ENCODE measurements around the gene SLC19A1. TPM values are rescaled to one million over a fixed set of nuclear protein-coding genes. Genes with fewer than 3 reads are reported as not detected.

The SLC19A1 gene
- total RNA-seq, 1 experiment from 2014 or later, result 21.2 TPM

- DNase-seq (ENCODE audit: low spot score), result no peak
Observed at GRCh38 chr21:45468051-45468970, 73.9 kb downstream of the SLC19A1 start.

GRCh38 chr21:45467221-45467779, 74.9 kb downstream of the SLC19A1 start:
- DNase-seq (ENCODE audit: low spot score), result peak; percentile 63

GRCh38 chr21:45466330-45467220, 75.7 kb downstream of the SLC19A1 start:
- no peak for DNase-seq (ENCODE audit: low spot score)

GRCh38 chr21:45465611-45466329, 76.5 kb downstream of the SLC19A1 start:
- DNase-seq (ENCODE audit: low spot score), result no peak

GRCh38 chr21:45465105-45465504, 77.1 kb downstream of the SLC19A1 start:
- DNase-seq (ENCODE audit: low spot score), result no peak

GRCh38 chr21:45464309-45464708, 77.9 kb downstream of the SLC19A1 start:
- DNase-seq (ENCODE audit: low spot score), result no peak

GRCh38 chr21:45463871-45464270, 78.4 kb downstream of the SLC19A1 start:
- no peak for DNase-seq (ENCODE audit: low spot score)

GRCh38 chr21:45461806-45462341, 80.4 kb downstream of the SLC19A1 start:
- no peak for DNase-seq (ENCODE audit: low spot score)

- DNase-seq (ENCODE audit: low spot score), result no peak
Observed at GRCh38 chr21:45461369-45461750, 80.9 kb downstream of the SLC19A1 start.

- DNase-seq (ENCODE audit: low spot score), result peak; percentile 89
Observed at GRCh38 chr21:45460611-45461368, 81.5 kb downstream of the SLC19A1 start.

GRCh38 chr21:45460011-45460565, 82.2 kb downstream of the SLC19A1 start:
- DNase-seq (ENCODE audit: low spot score), result peak; percentile 11

- no peak for DNase-seq (ENCODE audit: low spot score)
Observed at GRCh38 chr21:45459171-45460010, 82.8 kb downstream of the SLC19A1 start.

GRCh38 chr21:45458281-45459170, 83.7 kb downstream of the SLC19A1 start:
- DNase-seq (ENCODE audit: low spot score), result no peak

- no peak for DNase-seq (ENCODE audit: low spot score)
Observed at GRCh38 chr21:45457832-45458172, 84.4 kb downstream of the SLC19A1 start.

GRCh38 chr21:45457161-45457831, 84.9 kb downstream of the SLC19A1 start:
- no peak for DNase-seq (ENCODE audit: low spot score)

- no peak for DNase-seq (ENCODE audit: low spot score)
Observed at GRCh38 chr21:45456584-45457160, 85.6 kb downstream of the SLC19A1 start.

Data from A172 (cell line).